SK-N-SH (cell line): ENCODE data around the gene BSG.

ENCODE experiments used
- EP300 ChIP-seq, 2 experiments: IDR thresholded peaks; 2 replicates each; pipeline versions ENCODE4 v1.4.0 to v1.6.1; 2012; ENCODE audit warnings: borderline replicate concordance in 1 of 2, low read depth in 1 of 2, low read length in 1 of 2
- EZH2phosphoT487 ChIP-seq: fragments of 200-600 bp; sonication (generic); IDR thresholded peaks from 2 replicates; pipeline ENCODE4 v1.6.1; 2017; ENCODE audit warnings: low read depth, mixed run types, mild to moderate bottlenecking, antibody characterized with exemption, moderate library complexity, borderline replicate concordance
- FOXM1 ChIP-seq: IDR thresholded peaks from 2 replicates; pipeline ENCODE4 v1.4.0; 2012; ENCODE audit warnings: low read depth, mild to moderate bottlenecking
- GATA2 ChIP-seq: sonication (generic); formaldehyde crosslinking; IDR thresholded peaks from 2 replicates; pipeline ENCODE4 v1.5.0; 2020; ENCODE audit warnings: mild to moderate bottlenecking, missing genetic modification reagents
- MAX ChIP-seq: IDR thresholded peaks from 2 replicates; pipeline ENCODE4 v1.4.0; 2012; ENCODE audit warnings: low read depth
- POLR2AphosphoS5 ChIP-seq: IDR thresholded peaks from 2 replicates; pipeline ENCODE4 v1.6.1; 2012; ENCODE audit warnings: low read depth, low read length
- RCOR1 ChIP-seq: fragments of 150-350 bp; IDR thresholded peaks from 2 replicates; pipeline ENCODE4 v1.6.1; 2017; ENCODE audit warnings: antibody characterized with exemption, low read length
- SIN3A ChIP-seq: IDR thresholded peaks from 2 replicates; pipeline ENCODE4 v1.6.1; 2012; ENCODE audit warnings: low read depth, mild to moderate bottlenecking, low read length, moderate library complexity, borderline replicate concordance
- TAF1 ChIP-seq: IDR thresholded peaks from 2 replicates; pipeline ENCODE4 v1.6.1; 2012; ENCODE audit warnings: low read depth, mild to moderate bottlenecking, low read length, moderate library complexity, borderline replicate concordance
- TF ChIP-seq, protein P1 (sequence below): fragments of 200-600 bp; sonication (generic); IDR thresholded peaks from 2 replicates; pipeline ENCODE4 v1.6.1; 2017; ENCODE audit warnings: antibody characterized with exemption, mild to moderate bottlenecking, moderate library complexity

DNA sequence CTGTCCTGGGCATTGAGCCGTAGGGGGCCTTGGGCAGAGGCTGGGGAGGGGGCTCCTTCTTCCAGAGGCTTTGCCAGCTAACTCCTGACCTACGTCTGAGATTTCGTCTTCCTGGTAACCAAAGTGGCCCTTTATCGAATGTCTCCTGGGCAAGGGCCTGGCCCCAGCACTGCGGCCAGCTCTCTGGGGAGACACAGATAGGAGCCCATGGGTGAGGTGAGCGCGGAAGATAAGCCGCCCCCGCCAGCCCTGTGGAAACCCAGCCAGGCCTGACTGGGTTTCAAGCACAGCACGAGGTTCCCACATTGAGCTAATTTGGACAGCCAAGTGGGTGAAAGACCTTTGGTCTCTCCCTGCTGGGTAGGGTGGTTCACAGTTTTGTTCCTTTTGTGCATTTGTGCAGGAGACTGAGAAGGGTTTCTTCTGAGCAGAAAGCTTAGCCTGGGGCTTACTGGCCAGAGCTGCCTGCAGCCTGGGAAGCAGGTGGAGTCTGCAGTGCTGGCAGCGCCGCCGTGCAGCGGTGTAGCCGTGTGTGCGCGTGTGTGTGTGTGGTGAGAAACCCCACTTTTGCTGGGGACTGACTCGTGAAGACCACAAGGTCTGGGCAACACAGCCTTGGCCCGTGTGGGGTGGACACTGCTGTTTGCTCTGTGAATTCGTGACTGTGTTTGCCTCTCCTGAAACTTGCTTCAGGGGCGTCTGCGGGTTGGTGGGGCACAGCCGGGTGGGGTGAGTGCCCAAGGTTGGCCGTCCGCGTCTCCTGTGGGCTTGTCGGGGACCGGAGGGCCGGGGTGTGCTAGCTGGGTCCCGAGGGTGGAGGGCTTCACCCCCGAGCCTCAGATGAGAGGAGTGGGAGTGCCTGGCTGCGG, 2.5 kb downstream of the BSG start:
- TF ChIP-seq, protein P1, sequence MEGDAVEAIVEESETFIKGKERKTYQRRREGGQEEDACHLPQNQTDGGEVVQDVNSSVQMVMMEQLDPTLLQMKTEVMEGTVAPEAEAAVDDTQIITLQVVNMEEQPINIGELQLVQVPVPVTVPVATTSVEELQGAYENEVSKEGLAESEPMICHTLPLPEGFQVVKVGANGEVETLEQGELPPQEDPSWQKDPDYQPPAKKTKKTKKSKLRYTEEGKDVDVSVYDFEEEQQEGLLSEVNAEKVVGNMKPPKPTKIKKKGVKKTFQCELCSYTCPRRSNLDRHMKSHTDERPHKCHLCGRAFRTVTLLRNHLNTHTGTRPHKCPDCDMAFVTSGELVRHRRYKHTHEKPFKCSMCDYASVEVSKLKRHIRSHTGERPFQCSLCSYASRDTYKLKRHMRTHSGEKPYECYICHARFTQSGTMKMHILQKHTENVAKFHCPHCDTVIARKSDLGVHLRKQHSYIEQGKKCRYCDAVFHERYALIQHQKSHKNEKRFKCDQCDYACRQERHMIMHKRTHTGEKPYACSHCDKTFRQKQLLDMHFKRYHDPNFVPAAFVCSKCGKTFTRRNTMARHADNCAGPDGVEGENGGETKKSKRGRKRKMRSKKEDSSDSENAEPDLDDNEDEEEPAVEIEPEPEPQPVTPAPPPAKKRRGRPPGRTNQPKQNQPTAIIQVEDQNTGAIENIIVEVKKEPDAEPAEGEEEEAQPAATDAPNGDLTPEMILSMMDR: no peak
- TF ChIP-seq EP300 (IDR thresholded peaks at IDR 0.05; ENCODE audit: borderline replicate concordance in 1 of 2, low read depth in 1 of 2, low read length in 1 of 2): no peak
- no peak for TF ChIP-seq MAX
- no peak for TF ChIP-seq GATA2 (CRISPR knock-in tag)
- no peak for TF ChIP-seq SIN3A
- no peak for TF ChIP-seq RCOR1
- no peak for TF ChIP-seq FOXM1
- no peak for TF ChIP-seq POLR2AphosphoS5
- no peak for TF ChIP-seq EZH2phosphoT487
- TF ChIP-seq TAF1: no peak
